Measurements from ENCODE around the gene OGDH.
"Not testable (repeated sequence)": the region's sequence is repeated elsewhere in the genome, so short reads cannot be mapped to it uniquely, and the experiment has no call there.

Gene OGDH

GRCh38 chr7:44580945-44581878, 25.2 kb upstream of the OGDH start:
- peak; percentile 46 for DNase-seq (ENCODE audit: low spot score)

GRCh38 chr7:44581879-44582603, 24.4 kb upstream of the OGDH start, which contains the start of gene TMED4:
TSS of gene TMED4 (minus strand) at chr7:44582231. CDS start at chr7:44582206, 25 bp downstream.
- DNase-seq (ENCODE audit: low spot score), result peak; percentile 100

- no peak for DNase-seq (ENCODE audit: low spot score)
Measured at GRCh38 chr7:44583146-44583865, 23.1 kb upstream of the OGDH start.

GRCh38 chr7:44587843-44588711, 18.4 kb upstream of the OGDH start:
- peak; percentile 67 for DNase-seq (ENCODE audit: low spot score)

GRCh38 chr7:44590910-44591309, 15.5 kb upstream of the OGDH start:
- no peak for DNase-seq (ENCODE audit: low spot score)

GRCh38 chr7:44595934-44596635, 10.3 kb upstream of the OGDH start:
- DNase-seq (ENCODE audit: low spot score), result no peak

- DNase-seq (ENCODE audit: low spot score), result not testable (repeated sequence)
Measured at GRCh38 chr7:44597181-44597580, 9.2 kb upstream of the OGDH start.

- DNase-seq (ENCODE audit: low spot score), result no peak
Measured at GRCh38 chr7:44599222-44599621, 7.2 kb upstream of the OGDH start.

GRCh38 chr7:44602576-44602910, 3.9 kb upstream of the OGDH start:
- no peak for DNase-seq (ENCODE audit: low spot score)

- DNase-seq (ENCODE audit: low spot score), result no peak
Measured at GRCh38 chr7:44603193-44603592, 3.2 kb upstream of the OGDH start.

- DNase-seq (ENCODE audit: low spot score), result no peak
Measured at GRCh38 chr7:44604941-44605340, 1.5 kb upstream of the OGDH start.

GRCh38 chr7:44607141-44608068, 978 bp downstream of the OGDH start:
- DNase-seq (ENCODE audit: low spot score), result no peak

GRCh38 chr7:44608916-44609648, 2.7 kb downstream of the OGDH start:
- no peak for DNase-seq (ENCODE audit: low spot score)

GRCh38 chr7:44609829-44610228, 3.4 kb downstream of the OGDH start:
- DNase-seq (ENCODE audit: low spot score), result no peak

- DNase-seq (ENCODE audit: low spot score), result no peak
Measured at GRCh38 chr7:44615149-44615611, 8.8 kb downstream of the OGDH start.

GRCh38 chr7:44615793-44616192, 9.4 kb downstream of the OGDH start:
- no peak for DNase-seq (ENCODE audit: low spot score)

- DNase-seq (ENCODE audit: low spot score), result no peak
Measured at GRCh38 chr7:44616545-44616944, 10.1 kb downstream of the OGDH start.

- peak; percentile 76 for DNase-seq (ENCODE audit: low spot score)
Measured at GRCh38 chr7:44617225-44617890, 10.9 kb downstream of the OGDH start.

Data from activated CD4-positive, alpha-beta T cell treated with anti-CD3 and anti-CD28 coated beads, Interleukin-2, Interleukin-4, amounts not matched to agents 100 ng/mL and 50 ng/mL, durations not matched to agents 16 hours and 8 hours (primary cell).